Activated T-cell treated with anti-CD3 and anti-CD28 coated beads, Interleukin-2, amount 50 U/mL, for 1 hour (primary cell): ENCODE measurements around the gene TBKBP1.

Source experiments
- DNase-seq: peaks from one replicate; pipeline ENCODE4 v3.0.0-alpha.2; 2020

Gene TBKBP1

DNA sequence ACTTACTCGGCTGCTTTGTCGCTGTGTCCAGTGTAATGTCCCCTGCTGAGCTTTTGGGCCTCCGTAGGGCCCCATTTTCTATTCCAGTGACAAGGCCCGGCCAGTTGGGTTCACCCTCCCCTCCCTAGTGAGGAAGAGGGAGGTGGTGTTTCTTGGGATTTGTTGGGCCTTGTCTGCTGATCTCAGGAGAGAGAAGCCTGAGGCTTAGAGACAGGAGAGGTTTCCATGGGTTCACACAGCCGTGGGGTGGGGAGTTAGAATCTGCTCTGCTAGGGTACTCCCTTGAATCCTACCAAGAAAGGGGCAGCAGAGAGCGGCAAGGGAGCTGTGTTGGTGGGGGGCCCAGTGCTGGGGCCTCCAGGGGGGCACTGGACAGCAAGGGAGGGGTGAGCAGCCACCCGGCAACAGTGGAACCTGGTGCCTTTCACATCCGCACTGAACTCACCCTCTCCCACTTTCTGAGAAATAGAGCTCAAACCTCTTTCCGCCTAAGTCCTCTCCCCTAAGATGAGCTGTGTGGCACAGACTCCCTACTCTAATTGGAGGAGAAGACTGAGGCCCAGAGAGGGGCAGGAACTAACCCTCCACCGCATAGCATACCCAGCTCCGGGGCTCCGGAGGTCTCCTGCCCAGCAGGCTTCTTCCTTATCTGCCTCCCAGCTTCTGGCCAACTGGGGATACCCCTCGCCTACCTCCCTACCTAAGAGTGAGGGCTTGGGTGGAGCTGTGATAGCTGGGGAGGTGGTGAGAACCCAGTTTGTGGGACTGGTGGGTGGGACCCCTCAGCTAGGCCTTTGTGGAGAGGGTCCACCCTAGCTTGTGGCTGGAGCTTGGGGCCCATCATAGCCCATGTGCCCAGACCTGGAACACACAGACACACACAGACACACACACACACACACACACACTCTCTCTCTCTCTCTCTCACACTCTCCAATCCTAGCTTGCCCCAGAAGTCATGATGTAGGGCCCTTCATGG is 6.8 kb downstream of the TBKBP1 start:
- no peak for DNase-seq

DNA sequence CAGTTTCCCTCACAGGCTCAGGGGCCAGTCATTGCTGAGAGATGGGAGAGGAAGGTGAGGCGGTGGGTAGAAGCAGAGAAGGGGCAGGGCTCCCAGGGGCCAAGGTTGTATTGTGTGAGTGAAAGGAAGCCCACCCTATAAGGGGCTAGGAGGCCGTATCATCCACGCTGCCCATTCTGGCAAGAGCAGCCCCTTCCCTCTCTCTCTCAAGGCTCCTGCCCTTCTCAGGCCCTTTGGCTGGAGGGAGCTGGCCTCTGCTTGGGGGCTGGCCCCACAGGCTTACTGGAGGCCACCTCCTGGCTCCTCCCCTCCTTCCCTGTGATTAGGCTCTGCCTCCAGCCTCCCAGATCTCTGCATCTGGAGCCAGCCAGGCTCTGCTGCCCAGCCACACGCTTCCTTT is 7.6 kb downstream of the TBKBP1 start:
- DNase-seq = no peak

DNA sequence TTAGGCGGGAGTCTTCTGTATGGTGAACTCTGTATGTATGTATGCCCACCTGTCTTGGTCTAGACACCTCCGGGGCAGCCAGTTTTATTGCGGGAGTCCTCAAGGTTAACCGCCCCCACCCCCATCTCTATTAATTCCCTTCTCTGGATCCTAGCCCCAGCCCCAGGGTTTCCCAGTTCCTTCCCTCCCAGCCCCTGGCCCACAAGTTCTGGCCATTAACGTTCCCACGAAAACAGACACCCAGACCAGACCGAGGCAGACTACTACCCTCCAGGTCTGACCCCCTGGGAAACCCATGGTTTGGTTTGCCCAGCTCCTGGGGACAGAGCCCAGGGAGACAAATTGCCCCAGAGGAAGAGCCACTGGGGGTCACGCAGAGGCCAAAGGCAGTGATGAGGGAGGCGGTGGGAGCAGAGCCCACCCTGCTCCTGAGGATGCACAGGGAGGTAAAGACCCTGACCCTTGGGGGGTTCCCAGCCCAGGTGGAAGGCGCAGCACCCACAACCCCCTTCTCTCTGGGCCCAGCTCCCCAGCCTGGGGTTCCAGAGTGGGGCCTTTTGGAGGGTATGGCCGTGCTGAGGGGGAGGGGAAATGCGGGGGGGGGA is 8.5 kb downstream of the TBKBP1 start:
- DNase-seq = peak; percentile 16

DNA sequence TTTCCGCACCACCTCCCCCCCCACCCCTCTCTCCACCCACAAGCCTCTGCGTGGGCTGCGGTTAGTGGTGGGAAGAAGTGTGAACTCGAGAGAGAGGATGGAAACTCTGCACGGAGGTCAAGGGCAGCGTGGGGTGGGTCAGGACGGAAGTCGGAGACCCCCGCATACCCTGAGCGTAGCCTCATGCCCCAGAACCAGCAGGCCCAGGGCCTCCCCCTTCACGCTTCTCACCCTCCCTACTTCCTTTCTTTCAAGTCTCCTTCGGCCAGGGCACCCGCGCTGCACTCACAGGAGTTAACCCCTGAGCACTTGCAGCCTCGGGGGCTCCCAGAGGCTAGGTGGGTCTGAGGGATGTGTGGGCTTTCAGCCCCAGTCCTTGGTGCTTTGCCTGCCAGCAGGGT is 9.2 kb downstream of the TBKBP1 start:
- peak; percentile 52 for DNase-seq

DNA sequence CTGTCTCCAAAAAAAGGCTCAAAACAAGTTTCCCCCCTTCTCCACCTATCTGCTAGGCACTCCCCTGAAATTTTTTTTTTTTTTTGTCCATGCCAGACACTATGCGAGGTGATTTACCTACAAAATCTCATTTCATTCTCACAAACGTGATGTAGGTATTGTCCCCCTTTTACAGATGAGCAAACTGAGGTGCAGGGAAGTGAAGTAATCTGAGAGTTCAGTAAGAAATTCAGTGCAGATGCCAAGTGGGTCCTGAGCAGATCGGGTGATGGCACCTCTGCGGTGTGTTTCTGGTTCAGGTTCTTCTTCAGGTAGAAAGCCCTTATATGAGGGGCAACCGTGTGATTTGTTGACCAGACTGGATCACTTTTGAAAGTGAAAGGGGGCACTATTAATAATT is 9.7 kb downstream of the TBKBP1 start:
- DNase-seq = no peak

DNA sequence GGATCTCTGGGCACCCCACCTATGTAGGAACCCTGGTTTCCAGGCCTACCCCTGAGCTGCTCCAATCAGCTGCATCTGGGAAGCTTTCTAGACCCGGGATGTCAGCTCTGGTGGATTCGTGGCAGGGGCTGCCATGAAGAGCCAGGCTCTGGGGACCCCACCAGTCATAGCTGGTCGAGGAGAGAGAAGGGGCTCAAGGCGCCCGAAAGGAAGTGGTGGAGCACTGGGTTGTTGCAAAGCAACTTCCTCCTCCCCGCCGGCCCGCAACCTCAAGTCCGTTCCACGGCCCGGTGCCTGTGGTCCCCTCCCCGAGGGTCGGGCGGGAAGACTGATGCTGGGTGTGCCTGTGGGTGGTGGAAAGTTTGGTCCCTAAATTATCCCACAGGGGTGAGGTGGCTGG is 10.2 kb downstream of the TBKBP1 start:
- peak; percentile 27 for DNase-seq

DNA sequence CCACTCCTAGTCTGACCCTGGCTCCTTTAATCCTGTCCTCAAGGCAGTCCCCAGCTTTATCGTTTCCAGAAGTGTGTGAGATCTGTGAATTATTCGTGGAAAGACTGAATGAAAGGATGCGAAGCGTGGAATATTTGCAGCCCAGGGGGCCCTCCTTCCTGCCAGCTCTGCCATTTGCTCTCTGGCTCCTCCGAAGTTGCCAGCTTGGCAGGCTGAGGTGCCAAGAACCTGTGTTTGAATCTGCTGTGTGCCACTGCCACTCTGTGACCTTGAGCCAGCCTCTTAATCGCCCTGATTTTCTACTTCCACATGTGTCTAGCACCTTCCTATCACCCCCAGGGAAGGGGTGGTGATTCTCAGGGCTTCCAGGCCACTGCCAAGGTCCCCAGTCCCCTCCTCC is 10.8 kb downstream of the TBKBP1 start:
- DNase-seq = no peak

DNA sequence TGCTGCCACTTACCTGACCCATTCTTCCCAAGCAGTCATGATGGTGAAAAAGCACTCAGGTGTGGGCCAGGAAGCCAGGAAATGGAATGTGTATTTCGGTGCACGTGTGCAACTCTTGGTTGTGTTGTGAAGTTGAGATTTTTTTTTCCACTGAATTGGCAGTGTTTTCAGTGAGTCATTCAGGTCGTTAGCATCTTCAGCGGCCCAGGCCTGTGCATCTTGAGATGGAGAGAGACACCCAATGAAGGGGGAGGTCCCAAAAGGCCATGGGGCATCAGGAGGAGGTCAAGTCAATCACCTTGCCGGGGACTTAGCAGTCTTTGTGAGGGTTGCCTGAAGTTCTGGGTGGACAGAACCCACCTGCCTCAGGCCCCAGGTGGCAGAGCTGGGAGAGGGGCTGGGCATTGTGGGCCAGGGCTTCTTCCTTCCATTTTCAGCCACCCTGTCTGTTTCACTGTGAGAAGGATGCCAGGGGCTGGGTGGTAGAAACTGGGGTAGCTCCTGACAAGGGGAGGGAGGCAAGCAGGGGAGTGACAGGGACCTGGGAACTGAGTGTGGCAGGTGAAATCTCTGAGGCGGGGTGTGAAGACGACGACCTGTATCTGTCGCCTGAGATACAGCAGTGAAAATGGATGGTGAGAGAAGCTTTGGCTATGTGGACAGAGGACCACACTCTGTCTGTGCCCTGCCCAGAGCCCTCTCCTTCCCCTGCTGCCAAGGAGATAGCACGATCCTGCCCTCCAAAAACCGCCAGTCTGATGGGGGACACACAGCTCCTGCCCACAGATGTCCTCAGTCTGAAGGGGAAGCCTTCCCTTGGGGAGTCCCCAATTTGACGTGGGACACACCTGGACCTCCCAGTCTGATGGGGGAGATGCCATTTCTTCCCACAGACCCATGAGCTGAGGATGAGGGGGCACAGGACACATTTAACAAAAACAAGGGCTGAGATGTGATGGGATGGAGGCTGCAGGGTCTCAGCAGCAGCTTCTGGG is 11.9 kb downstream of the TBKBP1 start:
- DNase-seq = peak; percentile 46

DNA sequence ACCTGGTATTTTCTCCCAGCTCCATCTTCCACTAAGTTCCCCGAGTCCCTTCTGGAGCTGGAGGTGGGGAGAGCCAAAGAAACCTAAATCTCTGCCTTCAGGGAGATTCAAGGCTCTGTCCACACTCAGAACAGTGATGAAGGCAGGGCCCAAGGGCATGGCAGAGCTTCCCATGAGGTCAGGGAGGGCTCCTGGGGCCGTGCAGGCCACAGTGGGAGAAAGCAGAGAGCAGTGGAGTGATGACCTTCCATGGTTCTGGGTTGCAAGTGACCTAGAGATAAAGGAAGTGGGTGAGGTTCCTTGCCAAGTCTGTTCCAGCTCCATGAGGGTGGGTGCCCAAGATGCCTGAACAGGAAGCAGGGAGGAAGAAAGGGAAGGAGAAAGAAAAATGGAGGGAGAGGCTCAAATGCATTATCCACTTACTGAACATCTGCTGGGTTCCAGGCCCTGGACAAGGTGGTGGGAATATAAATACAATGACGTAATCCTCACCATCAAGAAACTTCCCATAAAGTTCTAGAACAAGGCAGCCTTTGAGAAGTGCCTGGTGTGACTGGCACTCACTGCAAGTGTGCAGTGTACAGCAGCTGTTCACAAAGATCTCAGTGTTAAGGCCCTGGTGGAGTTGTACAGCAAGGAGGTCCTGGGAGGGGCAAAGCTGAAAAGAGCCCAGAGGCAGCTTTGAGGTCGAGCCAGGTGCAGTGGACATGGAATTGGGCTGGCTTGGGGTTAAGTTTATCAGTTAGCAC is 13.3 kb downstream of the TBKBP1 start:
- DNase-seq = no peak

DNA sequence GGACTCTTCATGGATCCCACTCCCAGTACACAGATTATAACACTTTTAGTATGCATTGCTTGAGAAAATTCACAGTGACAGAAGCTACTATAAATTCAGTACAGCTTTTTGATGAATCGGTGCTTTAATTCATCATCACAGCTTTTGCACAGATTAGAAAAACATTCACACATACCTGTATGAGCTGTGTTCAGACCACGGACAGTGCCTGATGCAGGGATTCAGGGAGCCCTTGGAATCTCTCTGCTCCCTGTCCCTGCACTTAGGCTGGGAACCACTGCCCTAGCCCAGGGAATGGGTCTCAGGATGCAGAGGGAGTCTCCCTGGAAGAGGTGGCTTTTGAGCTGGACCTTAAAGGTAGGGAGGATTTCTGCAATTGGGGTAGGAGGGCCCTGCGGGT is 13.9 kb downstream of the TBKBP1 start:
- no peak for DNase-seq

DNA sequence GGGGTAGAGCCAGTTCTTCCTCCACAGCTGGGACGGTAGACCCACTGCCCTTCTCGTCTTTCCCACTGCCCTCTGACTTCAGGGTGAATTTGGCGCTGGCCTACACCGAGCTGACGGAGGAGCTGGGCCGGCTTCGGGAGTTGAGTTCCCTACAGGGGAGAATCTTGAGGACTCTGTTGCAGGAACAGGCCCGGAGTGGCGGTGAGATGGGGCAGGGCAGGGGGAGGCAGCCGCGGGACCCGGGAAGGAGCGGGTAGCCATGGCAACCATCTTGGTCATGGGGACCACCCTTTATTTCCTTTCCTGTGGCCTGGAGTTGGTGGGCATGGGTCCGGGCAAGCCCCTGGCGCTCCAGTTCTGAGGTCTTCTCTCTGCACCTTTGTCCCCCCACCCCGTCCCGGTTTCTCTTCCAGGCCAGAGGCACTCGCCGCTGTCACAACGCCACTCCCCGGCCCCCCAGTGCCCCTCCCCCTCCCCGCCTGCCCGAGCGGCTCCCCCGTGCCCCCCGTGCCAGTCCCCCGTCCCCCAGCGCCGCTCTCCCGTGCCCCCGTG is 14.4 kb downstream of the TBKBP1 start:
- no peak for DNase-seq

DNA sequence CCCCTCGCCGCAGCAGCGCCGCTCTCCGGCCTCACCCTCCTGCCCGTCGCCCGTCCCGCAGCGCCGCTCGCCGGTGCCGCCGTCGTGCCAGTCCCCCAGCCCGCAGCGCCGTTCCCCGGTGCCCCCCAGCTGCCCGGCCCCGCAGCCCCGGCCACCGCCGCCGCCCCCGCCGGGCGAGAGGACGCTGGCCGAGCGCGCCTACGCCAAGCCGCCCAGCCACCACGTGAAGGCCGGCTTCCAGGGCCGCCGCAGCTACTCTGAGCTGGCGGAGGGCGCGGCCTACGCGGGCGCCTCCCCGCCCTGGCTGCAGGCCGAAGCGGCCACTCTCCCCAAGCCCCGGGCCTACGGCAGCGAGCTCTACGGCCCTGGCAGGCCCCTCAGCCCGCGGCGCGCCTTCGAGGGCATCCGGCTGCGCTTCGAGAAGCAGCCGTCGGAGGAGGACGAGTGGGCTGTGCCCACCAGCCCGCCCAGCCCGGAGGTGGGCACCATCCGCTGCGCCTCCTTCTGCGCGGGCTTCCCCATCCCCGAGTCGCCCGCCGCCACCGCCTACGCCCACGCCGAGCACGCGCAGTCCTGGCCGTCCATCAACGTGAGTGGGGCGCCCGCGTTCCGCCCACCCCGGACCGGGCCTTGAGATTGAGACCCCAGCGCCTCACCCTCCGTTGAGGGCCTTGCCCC is 15.0 kb downstream of the TBKBP1 start:
- DNase-seq = no peak

DNA sequence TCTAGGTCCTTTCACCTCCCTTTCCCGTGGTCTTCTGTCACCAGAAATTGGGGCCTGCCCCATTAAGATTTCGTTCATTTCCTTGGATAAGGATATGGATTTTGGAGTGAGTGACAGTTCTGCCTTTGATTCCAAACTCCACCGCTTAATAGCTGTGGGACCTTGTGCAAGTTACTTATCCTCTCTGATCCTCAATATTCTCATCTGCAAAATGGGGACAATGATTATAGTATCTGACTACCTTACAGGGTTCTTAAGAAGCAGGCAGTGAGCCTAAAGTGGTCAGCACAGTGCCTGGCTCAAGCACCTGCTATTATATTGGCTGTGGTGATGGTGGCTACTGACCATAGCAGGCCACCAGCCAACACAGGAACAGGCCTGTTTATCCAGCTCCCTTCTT is 15.6 kb downstream of the TBKBP1 start:
- DNase-seq = no peak

DNA sequence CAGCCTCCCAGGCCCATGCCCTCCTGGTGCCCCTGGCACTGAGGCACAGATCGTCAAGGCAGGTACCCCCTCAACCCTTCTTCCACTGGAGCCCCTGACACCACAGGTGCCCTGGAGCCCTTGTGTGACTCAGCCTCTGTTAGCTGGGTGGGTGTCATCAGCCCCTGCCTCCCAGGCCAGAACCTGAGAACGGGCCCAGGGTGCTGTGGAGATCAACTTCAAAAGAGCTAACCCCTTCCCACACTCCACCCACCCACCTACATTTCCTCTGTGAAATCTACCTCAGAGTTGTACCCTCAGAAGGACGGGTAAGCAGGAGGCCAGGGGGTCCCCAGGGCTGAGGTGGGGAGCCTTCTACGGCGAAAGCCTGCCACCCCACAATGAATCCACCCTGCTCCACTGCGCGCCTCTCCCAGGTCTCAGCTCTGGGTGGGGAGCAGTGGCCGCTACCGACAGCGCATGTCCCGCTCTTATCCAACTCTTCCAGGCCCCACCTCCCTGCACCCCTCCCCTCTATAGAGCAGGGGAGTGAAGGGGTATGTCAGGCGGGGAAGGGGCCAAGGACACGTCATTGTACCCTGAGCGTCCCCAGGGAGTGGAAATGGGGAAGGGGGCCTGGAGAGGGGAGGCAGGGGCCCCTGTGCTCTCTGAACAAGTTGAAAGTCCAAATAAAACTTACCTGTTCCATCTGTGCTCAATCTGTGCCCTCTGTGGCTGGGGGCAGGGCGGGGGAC is 17.6 kb downstream of the TBKBP1 start:
- no peak for DNase-seq

DNA sequence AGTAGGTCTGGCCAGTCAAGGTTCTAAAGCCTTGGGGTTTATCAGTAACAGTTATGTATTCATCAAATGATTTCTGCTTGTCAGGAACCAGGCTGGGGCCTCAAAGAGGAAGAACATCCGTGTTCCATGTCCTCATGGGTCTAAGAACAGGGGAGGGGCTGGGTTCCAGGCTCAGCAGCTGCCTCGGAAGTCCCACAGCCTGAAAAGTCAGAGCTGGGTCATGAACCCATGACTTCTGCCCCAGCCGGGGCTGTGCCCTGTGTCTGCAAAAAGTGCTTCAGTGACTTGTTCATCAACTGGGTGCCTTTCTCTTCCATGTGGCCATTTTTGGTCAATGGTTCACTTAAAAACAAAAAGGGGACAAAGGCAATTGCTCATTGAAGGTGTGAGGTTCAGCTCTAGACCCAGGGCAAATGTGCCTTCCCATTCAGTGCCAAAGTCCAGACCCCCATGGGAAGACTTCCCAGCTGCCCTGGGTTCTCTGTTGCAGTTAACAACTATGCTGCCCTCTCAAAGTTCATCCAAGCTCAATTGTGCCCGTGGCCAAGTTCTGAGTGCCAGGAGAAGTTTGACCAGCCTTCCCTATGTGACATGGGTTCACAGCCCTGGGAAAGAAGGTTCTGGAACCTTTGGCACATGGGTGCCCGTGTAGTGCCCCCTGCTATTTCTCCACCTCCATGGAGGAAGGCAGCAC is 18.5 kb downstream of the TBKBP1 start:
- no peak for DNase-seq

DNA sequence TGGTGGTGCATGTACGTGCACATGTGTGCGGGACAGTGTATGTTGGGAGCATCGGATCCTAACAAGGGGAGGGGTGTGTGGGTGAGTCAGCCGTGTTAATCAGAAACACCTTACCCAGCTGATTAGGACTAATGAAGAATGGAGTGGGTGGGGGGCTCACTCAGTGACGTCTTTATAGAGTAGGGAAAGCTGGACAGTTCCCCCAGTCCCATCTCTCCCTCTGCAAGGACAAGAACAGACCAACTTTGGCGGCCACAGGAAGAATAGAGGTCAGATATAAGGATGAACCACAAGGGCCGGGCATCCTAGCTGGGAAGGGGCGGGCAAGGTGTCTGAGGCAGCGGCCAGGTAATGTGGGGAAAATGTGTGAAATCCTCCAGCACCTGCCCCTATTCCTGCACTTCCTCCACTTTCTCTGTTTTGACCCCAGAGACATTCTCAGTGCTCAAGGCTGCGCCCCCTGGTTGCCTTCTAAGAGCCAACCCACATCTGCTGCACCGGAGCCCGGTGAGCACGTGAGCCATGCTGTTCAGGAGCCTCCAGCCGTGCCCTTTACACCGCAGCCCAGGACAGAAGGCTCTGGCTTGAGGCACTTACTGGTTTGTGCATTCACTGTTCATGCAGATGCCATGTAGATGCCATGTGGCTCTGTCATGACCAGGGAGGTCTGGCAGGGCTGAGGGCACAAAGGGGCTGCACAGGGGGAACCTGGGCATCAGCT is 20.2 kb downstream of the TBKBP1 start:
- no peak for DNase-seq

DNA sequence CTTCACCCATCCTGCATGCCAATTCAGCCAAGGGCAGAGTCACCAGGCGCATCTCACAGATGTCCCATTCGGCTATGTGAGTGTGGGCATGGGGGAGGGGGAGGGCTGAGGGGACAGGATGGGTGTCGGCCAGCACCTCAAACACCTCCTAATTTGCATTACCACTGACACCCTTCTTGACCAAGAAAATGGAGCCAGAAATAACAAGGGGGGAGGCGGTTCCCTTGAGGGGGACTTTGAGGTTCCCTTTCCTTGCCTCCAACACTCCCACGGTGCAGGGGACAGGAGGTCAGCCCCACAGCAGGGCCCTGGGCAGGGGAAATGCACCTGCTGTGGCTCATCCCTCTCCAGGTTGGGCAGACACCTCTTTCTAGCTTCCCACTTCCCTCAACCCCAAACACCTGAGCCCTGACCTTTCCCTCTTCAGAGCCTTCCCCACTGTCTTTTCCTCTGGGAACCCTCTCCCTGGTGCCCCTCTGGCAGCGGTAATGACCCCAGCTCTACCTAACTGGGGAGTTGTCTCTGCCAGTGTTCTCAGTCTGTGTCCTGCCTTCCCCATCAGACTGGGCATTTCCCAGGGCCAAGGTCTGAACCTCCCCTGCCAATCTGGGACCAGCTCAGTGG is 20.9 kb downstream of the TBKBP1 start:
- DNase-seq = no peak

DNA sequence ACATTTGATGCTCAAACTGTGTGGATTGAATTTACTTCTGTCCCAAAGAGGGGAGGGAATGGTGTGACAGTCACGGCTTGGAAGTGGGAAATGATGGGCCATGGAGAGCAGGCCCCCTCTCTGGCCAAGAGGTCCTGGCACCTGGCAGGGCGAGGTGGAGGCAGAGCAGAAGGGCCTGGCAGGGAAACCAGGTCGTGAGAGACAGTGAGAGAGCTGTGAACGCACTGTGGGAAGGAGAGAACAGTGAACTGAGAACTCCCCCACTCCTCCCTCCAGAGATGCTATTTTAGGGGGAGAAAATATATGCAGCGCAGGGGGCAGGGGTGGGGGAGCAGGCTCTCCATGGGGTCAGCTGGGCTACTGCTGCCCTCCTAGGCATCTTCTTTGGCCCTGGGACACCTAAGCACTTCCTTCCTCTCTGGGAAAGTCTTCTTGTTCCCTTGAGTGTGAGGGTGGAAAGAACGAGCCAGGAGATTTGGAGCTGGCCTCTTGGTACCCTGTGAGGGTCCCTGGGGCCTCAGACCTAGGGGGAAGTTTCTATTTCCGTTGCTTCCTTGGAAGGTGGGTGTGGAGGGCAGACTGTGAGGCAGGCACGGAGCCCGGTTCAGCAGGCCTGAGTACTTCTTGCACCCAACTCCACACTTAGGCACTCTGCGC is 21.8 kb downstream of the TBKBP1 start:
- DNase-seq = no peak
